Measurements from ENCODE around the gene GRAP2.
"Not testable (repeated sequence)": the region's sequence is repeated elsewhere in the genome, so short reads cannot be mapped to it uniquely, and the experiment has no call there.

GRAP2 gene

DNA sequence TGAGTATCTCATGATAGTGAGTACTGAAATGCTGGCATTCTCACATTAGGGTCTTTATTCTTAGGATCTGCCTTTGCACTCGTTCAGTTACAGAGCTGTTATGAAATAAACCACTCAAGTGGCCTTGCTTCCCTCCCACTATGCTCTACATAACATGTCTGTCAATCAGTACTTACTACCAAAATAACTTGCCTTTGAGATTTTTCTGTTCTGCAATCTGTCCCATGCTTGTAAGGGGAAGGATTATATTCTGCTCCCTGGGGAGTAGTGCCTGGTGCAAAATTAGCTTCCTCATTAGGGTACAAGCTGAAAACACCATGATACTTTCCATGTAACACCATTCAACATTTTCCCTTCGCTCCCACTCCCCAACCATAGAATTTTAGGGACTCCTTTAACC lies 1.9 kb upstream of the GRAP2 start:
- H3K4me3 ChIP-seq (ENCODE audit: low read depth, low read length): no peak overlapping the region
- POLR2A ChIA-PET: no interaction called here
- CTCF ChIA-PET: no interaction called here
- no peak for DNase-seq (ENCODE audit: low read depth, low spot score)
- TF ChIP-seq CTCF (IDR thresholded peaks at IDR 0.05; ENCODE audit: insufficient read depth, low read length, missing control alignments): no peak

DNA sequence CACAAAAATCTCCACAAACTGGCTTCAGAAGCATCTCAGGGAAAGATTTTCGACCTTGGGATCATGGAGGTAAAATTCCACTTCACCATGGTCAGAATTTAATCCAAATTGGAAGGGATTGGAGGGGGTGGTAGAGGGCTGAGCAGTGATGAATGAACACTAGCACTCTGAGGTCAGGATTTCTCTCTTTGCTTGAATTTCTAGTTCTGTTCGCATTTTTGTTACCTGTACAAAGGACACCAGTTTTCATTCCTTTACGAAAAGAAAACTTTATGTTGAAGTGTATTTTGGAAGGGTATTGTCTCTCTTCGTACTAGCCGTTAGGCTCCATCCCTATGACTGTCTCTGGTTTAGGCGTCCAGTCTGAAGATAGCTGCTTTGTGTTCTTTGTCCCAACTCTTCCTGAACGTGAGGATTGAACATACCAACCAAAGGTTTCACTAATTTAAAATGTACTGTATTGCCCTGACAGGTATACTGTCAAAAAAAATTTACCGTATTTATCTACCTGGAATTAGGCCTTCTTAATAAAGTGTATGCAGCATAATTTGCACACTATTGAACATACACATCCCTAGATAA lies 772 bp downstream of the GRAP2 start:
- CTCF ChIA-PET: no interaction called here
- no peak for TF ChIP-seq CTCF (IDR thresholded peaks at IDR 0.05; ENCODE audit: insufficient read depth, low read length, missing control alignments)
- POLR2A ChIA-PET: no interaction called here
- H3K4me3 ChIP-seq (ENCODE audit: low read depth, low read length): no peak overlapping the region
- no peak for DNase-seq (ENCODE audit: low read depth, low spot score)

DNA sequence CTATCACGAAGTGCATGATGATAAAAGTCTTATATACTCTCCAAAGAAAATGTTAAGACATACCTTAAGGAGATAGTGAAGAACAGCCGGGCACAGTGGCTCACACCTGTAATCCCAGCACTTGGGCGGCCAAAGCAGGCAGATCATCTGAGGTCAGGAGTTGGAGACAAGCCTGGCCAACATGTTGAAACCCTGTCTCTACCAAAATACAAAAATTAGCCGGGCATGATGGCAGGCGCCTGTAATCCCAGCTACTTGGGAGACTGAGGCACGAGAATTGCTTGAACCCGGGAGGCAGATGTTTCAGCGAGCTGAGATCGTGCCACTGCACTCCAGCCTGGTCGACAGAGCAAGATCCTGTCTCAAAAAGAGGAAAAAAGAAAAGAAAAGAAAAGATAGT lies 3.1 kb downstream of the GRAP2 start:
- CTCF ChIA-PET; DNase-seq (ENCODE audit: low read depth, low spot score); POLR2A ChIA-PET; H3K4me3 ChIP-seq (ENCODE audit: low read depth, low read length): not testable (repeated sequence)

GRCh38 chr22:39904862-39905261 lies 4.0 kb downstream of the GRAP2 start:
- ChIA-PET POLR2A (no interaction called here), CTCF (interaction anchor here (2.3 kb wide), 1 partner anchor 120 kb away, joined by 5 read pairs; no protein-coding TSS in a partner anchor)
- no peak overlapping the region for H3K4me3 ChIP-seq (ENCODE audit: low read depth, low read length)
- no peak for DNase-seq (ENCODE audit: low read depth, low spot score)
- TF ChIP-seq CTCF (IDR thresholded peaks at IDR 0.05; ENCODE audit: insufficient read depth, low read length, missing control alignments): no peak

DNA sequence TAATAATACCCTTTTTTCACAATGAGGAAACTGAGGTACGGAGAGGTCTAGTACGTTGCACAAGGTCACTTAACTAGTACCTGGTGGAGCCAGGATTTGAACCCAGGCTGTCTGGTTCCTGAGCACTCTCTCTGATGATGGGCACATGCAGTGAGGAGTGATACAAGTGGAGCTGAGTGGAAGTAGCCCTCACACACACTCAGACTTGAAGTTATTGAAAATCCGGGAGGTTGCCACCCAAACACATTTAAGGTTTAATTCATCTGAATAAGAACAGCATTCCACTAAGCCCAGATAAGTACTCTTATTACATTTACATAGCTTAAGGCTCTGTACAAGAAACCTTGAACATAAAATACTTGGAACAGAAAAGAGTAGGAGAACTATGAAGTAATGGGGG lies 4.8 kb downstream of the GRAP2 start:
- H3K4me3 ChIP-seq (ENCODE audit: low read depth, low read length): no peak overlapping the region
- DNase-seq (ENCODE audit: low read depth, low spot score): no peak
- ChIA-PET CTCF (interaction anchor here (2.3 kb wide), 1 partner anchor 119 kb away, joined by 5 read pairs; no protein-coding TSS in a partner anchor), POLR2A (no interaction called here)
- TF ChIP-seq CTCF (IDR thresholded peaks at IDR 0.05; ENCODE audit: insufficient read depth, low read length, missing control alignments): no peak

GRCh38 chr22:39906207-39906606 lies 5.3 kb downstream of the GRAP2 start:
- no peak for DNase-seq (ENCODE audit: low read depth, low spot score)
- no peak overlapping the region for H3K4me3 ChIP-seq (ENCODE audit: low read depth, low read length)
- no peak for TF ChIP-seq CTCF (IDR thresholded peaks at IDR 0.05; ENCODE audit: insufficient read depth, low read length, missing control alignments)
- POLR2A ChIA-PET: no interaction called here
- CTCF ChIA-PET: interaction anchor here (2.3 kb wide), 1 partner anchor 119 kb away, joined by 5 read pairs; no protein-coding TSS in a partner anchor

- POLR2A ChIA-PET: no interaction called here
- no peak for TF ChIP-seq CTCF (IDR thresholded peaks at IDR 0.05; ENCODE audit: insufficient read depth, low read length, missing control alignments)
- CTCF ChIA-PET: no interaction called here
- H3K4me3 ChIP-seq (ENCODE audit: low read depth, low read length): no peak overlapping the region
- no peak for DNase-seq (ENCODE audit: low read depth, low spot score)
Observed at GRCh38 chr22:39907047-39907446, 6.2 kb downstream of the GRAP2 start.
